GM19397 (cell line): Measurements from ENCODE around the gene ERVK3-1.
"Not testable (repeated sequence)": the region's sequence is repeated elsewhere in the genome, so short reads cannot be mapped to it uniquely, and the experiment has no call there.

Experiments used
- ATAC-seq: cut with Tn5 transposase; IDR thresholded peaks from one replicate; pipeline ENCODE4 v1.9.1; 2021; ENCODE audit warnings: mild to moderate bottlenecking, moderate library complexity; ENCODE audit not compliant: unreplicated experiment

Gene ERVK3-1, protein sequence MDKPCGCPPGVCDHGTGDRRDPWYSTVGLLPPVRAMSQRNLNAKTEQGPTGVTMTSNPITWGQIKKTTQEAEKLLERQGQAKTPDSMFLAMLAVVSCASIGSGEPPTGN

DNA sequence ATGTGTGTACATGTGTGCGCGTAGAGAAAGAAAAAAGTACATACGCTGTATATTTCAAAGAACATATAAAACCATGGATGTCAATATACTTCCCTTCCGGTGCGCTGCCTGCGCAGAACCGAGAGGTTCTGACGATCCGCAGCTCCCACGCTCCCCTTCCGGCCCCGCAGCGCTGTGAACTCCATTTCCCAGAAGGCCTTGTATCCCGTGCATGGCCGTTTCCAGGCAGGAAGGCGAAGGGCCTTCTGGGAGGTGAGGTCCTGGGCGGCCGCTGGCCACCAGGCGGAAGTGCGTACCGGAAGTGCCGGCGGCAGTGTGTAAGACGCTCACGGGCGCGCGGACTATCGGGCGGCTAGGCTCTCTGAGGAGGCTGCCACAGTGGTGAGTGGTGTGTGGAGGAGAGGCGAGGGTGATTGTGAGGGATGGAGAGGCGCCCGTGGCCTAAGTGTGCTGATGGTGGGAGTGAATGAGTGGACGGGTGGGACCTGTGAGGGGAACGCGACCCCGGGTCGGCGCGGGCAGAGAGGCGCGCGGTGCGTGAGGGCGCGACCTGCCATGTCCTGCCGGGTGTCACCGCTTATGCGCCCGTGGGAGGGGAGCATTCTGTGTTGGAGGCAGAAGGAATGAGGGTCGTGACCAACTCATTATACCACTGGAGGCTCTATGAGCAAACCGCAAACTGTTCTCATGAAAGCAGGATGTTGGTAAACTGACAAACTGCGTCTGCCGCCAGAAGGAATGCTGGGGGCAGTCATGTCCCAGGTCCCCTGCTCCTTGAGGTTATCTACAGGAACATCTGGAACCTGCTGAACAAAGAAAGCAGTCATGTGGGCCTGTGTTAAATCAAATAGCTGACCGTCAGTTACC is at the start of gene ERVK3-1:
TSS of gene ERVK3-1 (plus strand) at position 313 of the 867 bp plus-strand sequence. CDS start 6,792 bp downstream, outside the sequence.
- ATAC-seq: peak; percentile 97

DNA sequence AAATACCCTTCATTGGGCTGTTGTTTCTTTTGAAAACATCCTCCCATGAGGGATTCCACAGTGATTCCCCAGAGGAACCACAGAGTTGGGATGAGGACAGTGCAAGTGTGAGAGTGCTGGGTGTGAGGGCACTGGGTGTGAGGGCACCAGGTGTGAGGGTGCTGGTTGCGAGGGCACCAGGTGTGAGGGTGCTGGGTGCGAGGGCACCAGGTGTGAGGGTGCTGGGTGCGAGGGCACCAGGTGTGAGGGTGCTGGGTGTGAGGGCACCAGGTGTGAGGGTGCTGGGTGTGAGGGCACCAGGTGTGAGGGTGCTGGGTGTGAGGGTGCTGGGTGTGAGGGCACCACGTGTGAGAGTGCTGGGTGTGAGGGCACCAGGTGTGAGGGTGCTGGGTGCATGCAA is 46.9 kb upstream of the ERVK3-1 start:
- ATAC-seq: not testable (repeated sequence)

- no peak for ATAC-seq
Observed at GRCh38 chr19:58261600-58261967, 43.6 kb upstream of the ERVK3-1 start.

- no peak for ATAC-seq
Observed at GRCh38 chr19:58261968-58262921, 42.9 kb upstream of the ERVK3-1 start.

- ATAC-seq: no peak
Observed at GRCh38 chr19:58262922-58263296, 42.3 kb upstream of the ERVK3-1 start.

- no peak for ATAC-seq
Observed at GRCh38 chr19:58265100-58265499, 40.1 kb upstream of the ERVK3-1 start.

DNA sequence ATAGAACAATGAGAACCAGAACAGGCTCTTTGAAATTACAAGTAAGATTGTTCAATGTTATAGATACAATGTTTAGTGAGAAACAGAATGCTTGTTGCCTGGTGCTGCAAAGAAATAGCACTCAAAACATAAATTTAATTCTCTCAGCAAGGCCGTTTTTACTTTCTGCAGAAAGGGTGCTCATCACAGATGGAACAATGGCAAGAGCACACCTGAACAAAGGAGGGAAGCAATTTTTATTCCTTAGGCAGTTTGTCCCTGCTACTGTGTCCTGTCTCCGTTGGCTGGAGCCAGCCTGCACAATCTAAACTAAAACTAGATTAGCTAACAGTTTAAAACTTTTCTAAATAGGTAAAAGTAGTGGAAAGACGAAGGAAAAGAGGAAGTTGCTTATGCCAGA is 36.8 kb upstream of the ERVK3-1 start:
- no peak for ATAC-seq

DNA sequence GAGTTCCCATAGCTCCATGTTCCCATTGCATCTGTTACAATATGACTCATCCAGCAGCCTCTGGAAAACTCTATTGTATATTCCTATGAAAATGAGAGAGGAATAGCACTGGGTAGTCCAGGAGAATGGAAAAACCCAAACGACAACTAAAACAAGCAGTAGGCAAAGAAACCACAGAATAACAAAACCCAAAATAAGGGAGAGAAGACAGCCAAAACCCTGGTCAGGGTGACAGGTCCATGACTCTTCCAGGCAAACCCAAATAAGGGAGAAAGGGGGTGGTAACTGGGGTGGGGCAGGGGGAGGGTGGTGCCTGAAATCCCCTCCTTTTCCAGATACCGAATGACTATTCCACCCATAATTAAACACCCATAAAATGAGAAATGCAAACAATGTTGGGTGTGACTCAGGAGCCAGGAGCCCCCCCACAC is 30.4 kb upstream of the ERVK3-1 start:
- no peak for ATAC-seq

GRCh38 chr19:58275564-58275963 is 29.6 kb upstream of the ERVK3-1 start:
- ATAC-seq: no peak

DNA sequence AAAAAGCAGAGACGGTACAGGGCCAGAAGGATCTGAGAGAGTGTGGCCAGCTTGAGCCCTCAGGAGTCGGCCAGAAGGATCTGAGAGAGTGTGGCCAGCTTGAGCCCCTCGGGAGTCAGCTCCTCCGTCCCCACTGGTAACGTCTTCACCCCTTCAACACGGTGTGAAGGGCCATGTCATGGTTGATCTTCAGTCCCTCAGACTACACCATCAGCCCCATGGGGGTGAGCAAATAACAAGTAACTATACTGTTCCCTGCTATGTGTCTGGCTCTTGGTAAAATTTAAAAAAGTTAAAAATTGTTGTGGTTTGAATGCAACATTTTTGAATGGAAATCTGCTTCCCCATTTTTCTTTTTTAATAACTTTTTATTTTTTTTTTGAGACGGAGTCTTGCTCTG is 28.0 kb upstream of the ERVK3-1 start:
- no peak for ATAC-seq

DNA sequence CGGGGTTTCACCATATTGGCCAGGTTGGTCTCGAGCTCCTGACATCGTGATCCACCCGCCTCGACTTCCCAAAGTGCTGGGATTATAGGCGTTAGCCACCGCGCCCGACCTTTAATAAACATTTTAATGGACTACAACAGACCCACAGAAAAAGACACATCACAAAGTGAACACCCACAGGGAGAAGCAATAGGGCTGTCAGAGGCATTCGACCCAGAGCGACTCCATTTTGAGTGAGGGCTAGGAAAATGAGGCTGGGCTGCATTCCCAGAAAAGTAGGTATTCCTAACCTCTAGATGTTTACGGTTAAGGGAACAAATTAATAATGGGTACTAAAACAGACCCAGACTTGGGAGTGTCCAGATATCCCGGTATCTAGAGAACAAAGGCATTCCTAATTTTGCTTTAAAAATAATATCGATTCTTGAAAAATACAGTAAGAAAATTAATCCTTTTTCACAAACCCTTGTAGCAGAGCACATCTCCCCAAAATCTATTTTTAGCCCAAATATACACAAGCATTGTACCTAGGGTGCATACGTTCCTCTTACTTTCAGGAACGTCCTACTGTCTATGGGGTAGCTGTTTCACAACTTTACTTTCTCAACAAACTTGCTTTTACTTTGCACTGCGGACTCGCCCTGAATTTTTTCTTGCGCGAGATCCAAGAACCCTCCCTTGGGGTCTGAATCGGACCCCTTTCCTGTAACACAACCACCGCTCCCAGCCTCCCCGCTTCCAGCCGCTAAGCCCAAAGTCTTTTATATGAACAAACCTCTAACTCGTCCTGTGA is 27.2 kb upstream of the ERVK3-1 start:
- ATAC-seq: no peak

DNA sequence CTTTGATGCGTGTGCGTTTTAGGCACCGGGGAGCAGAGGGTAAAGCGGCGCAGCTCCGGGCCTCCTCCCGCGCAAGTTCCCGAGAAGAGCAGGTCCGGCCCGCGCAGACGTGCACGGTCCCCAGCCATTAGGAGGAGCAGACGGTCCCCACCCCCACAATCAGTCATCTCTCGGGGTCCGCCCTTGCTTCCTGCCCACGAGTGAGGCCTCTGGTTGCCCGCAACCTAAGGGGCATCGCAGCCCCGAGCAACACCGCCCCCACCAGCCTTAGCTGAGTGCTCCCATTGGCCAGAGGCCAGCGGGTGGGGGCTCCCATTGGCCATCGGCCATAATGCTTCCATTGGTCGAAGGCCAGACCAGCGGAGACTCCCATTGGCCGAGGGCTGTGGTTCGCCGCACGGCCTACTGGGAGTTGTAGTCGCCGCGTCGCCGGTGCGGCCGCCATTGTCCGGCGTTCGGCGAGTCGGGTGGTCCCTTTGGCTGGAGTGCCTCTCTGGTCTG is 26.6 kb upstream of the ERVK3-1 start, which contains the start of gene ZNF8:
TSS of gene ZNF8 (plus strand) at position 415 of the 501 bp plus-strand sequence. CDS start 127 bp downstream, outside the sequence.
- peak; percentile 98 for ATAC-seq

GRCh38 chr19:58279042-58279924 is 25.9 kb upstream of the ERVK3-1 start:
- peak; percentile 30 for ATAC-seq

DNA sequence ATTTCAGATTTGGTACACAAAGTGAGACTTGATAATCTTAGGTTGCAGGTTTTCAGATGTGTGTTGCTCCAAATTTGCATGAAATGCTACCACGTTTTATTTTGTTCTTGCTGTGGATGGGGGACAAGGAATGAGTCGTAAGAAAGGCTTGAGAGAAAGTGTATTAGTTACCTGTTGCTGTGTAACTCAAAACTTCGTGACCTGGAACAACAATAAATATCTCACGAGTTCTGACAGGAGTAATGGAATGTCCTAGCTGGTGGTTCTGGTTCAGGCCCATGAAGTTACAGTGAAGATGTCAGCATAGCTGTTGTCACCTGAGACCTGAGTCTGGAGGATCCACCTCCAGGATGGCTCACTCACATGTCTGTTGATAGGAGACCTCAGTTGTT is 25.3 kb upstream of the ERVK3-1 start:
- ATAC-seq: no peak

- no peak for ATAC-seq
Observed at GRCh38 chr19:58284199-58284598, 21.0 kb upstream of the ERVK3-1 start.

DNA sequence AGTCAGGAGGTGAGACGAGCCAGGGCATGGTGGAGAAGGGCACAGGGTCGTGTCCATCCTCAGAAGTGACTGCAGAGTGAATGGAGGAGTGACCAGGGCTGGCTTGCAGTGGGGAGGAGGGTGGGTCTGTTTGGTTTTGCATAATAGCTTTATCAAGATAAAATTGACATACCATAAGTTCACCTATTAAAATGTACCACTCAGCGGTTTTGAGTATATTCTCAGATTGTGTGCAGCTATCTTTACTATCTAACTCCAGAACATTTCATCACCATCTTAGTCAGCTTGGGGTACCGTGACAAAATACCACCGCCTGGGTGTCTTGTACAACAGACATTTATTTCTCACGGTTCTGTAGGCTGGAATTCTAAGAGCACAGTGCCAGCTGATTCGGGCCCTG is 13.2 kb upstream of the ERVK3-1 start:
- ATAC-seq: no peak

GRCh38 chr19:58294743-58295374 is 10.3 kb upstream of the ERVK3-1 start:
- no peak for ATAC-seq

DNA sequence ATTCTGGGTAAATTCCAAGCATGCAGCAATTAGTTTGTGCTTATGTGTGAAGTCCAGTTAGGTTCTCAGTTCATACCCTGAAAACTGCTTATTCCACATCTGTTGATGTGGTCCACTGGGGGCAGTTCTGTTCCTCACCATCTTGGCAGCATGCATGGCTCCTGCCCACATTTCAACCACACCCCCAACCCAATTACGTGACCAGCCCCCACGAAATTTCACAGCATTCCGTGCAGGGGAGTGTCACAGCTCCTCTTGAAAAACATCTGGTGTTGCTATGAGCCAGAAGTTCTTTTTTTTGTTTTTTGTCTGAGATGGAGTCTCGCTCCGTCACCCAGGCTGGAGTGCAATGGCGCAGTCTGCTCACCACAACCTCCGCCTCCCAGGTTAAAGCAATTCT is 9.1 kb upstream of the ERVK3-1 start:
- no peak for ATAC-seq

DNA sequence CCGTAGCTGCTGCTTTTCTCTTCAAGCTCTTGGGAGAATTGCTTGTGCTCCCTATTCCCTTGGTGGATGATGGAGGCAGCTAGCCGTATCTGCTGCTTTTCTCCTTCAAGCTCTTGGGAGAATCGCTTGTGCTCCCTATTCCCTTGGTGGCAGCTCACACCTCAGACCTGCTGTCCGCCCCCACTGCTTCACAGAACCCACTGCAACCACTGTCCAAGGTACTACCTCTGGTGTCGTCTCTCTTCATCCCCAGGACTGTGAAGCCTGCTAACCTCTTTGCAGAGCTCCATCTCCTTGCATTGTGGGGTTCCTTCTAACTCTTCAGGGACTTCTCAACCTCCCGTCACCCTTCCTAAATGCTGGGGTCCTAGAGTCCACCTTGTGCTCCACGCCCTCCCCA is 4.6 kb upstream of the ERVK3-1 start:
- no peak for ATAC-seq
